22Rv1 (cell line): ENCODE data around the gene SPRYD3.

Experiments used
- CTCF ChIP-seq: fragments of 450-650 bp; IDR thresholded peaks from 2 replicates; pipeline ENCODE4 v1.5.1; 2017; ENCODE audit warnings: mild to moderate bottlenecking
- ZFX ChIP-seq: fragments of 450-650 bp; IDR thresholded peaks from 2 replicates; pipeline ENCODE4 v1.6.1; 2017; ENCODE audit warnings: antibody characterized with exemption, borderline replicate concordance

GRCh38 chr12:53068811-53069585 is 10.2 kb downstream of the SPRYD3 start:
- TF ChIP-seq CTCF (no peak), ZFX (no peak)
